GM21576 (cell line): ENCODE results near the gene MUTYH.
A peak's percentile ranks its signal among the peaks of the same experiment; 100 is the strongest.

Experiments
- ATAC-seq: cut with Tn5 transposase; IDR thresholded peaks from one replicate; pipeline ENCODE4 v1.9.1; 2021; ENCODE audit warnings: mild to moderate bottlenecking, moderate library complexity; ENCODE audit not compliant: unreplicated experiment

MUTYH gene

DNA sequence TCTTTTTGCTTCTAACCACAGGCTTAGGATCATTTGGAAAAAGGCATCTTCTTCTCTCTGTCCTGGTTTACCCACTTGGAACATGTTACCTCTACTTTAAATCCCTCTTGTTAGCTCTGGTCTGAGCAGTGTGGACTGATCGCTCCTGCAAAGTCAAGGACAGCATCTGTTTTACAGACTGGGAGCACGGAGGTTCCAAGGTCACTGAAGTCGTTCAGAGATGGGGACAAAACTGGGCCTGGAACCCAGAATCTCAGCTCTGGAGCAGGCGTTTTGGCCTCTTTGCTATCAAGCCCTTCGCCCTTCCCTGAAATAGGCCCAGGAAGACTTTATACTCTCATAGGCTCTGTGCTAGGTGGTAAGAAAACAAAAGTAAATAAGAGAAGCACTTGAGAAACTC, 11.3 kb upstream of the MUTYH start:
- no peak for ATAC-seq

DNA sequence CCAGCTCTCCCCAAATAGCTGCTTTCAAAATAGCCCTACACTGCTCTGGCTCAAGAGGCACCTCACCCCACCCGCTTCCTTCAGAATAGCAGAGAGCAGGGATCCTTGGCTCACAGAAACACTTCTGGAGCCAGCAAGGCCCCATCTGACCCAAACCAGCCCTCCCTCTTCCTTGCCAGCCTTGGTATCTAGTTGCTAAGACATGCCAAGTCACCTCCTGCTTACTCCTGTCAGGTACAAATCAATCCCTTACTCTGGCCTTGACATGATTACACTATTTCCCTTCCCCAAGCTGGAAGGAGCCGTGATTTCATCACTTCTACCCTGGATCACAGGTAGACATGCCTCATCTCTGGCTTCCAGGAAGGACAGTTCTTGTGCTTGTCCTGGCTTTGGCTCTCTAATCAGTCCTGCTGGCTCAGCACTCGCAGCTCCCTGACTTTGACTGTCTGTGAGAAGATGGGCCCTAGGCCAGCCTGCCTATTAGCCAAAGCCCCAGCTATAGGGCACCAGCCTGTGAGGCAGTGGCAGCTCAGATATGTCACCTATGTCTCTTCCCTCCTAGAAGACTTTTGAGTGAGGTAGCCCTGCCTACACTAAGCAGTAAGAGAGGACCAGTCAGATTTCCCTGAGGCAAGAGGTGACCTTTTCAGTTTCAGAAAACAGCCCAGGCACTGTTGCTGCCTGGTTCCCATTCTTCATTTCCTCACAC, 8.9 kb upstream of the MUTYH start:
- no peak for ATAC-seq

DNA sequence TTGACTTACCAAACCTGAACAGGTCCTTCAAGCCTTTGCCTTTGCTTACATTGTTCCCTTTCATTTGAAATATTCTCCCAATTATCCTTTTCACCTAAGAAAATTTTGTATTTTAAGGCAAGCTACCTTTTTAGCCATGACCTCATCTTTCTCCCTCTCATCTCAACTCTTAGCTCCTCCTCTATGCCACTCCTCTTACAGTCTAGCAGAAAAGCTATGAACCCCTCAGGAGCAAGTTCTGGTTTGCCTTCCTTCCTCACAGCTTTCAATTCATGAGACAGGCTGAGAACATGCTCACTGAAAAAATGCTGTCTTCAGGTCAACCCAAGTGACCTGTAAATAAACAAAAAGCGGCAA, 8.3 kb upstream of the MUTYH start:
- ATAC-seq: no peak

DNA sequence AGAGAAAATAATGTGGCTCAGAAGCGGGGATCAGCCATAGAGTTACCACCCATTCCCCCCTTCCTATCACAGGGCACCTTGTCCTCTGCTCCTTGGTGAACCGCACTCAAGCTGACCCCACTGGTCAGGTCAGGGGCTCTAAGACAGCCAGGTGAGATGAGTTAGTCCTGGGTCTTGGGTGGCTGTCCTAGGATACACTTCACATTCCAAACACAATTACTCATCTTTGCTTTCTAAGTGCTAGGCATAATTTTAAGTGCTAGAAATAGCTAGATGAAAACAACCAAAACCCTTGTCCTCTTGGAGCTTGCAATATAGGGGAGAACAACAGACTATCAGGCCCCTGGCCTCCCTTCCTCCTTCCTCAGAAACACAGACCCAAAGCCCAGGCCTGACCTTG, 7.8 kb upstream of the MUTYH start:
- no peak for ATAC-seq

DNA sequence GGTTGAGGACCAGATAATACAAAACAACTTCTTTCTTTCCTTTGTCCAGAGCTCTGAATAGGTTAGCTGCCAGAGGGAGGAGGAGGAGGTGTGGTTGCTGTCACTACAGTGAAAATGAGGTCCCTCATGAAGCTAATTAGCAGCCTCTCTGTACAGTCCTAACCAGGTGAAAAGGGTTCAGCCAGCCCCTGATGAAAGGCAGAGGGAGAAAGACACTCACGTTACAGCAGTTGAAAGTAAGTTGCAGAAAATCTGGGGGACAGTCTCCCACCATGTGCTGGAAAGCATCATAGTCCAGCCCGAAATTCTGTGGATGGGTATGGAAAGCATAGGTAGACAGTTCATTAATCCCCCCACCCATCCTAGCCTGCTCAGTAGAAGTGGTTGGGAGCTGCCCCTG, 6.2 kb upstream of the MUTYH start:
- ATAC-seq: no peak

DNA sequence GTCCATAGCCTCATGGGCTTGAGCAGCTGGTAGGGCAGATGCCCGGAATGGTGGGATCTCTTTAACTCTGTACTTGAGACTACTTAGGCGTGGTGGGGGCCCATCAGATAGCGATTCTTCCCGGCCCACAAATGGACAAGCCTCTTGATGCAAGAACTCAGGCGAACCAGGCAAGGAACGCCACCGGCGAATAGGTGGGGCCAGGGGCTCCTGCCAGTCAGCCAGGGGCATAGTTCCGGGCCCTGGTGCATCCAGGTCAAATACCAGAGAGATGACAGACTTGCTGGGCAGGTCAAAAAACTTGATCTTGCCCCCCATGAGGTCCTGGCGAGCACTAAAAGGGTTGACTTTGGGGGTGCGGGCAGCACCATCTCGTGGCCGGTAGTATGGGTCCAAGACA, 4.8 kb upstream of the MUTYH start:
- no peak for ATAC-seq

DNA sequence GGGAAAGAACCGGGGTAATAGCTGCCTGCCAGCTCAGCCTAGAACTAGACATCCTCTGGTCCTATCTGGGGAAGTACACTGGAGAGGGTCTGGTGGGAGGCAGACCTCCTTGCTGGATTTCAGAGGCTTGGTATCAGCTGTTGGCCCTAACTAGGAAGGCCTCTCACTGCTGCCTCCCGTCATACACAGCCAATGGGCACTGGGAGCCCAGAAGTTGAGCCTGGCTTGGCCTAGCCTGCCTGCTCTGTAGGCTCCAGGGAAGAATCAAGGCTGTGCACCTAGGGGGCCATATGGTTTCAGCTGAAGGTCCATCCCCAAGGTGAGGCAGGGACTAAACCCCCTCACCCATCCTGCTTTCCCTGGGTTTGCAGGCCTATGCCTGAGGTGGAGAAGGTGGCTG, 4.3 kb upstream of the MUTYH start:
- ATAC-seq: no peak

DNA sequence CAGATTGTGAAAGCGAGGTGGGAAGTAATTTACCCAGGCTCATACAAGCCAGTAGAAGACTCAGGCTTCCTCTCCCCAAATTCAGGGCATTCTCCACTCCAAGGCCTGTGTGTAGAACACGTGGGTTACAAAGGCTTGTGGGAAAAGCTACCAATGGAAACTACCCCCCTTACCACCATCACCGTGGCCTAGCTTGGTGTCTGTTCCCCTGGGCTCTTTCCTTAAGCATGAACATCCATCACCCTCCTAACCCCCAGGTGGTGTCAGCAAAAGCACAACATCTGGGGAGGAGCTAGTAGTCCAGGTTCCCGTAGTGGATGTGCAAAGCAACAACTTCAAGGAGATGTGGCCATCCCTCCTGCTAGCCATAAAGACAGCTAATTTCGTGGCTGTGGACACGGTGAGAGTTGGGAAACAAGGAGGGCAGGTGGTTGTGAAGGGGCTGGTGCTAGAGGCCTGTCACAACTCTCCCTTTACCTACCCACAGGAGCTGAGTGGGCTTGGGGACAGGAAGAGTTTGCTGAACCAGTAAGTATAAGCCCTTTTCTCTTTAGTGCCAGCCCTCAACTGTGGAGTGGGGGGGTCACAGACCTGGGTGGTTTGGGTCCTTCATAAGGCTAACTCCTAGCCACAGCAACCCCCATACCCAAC, 701 bp upstream of the MUTYH start:
- ATAC-seq: peak; percentile 3

DNA sequence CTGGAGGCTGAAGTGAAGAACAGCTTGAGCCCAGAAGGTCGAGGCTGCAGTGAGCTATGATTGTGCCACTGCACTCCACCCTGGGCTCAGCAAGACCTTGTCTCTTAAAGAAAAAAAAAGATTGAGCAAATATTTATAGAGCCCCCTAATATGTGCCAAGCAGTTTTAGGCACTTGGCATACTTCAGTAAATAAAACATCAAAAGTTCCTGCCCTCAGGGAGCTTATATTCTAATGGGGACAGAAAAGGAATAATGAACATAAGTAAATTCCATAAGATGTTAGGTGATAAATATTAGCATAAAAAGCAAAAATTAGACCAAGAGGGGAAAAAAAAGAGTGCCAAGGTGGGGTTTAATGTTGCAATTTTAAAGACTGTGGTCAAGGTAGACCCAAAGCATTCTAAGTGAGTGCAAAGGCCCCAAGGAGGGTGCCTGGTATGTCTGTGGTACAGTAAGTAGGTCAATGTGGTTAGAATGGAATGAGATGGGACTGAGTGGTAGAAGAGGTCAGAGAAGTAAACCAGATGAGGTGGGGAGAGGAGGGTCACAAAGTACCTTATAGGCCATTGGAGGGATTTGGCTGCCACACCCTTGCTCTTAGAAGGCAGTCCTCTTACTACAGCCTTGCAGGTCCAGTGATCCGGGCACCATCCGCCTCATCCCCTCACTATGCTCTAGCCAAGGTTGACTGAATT, 2.5 kb downstream of the MUTYH start:
- no peak for ATAC-seq

DNA sequence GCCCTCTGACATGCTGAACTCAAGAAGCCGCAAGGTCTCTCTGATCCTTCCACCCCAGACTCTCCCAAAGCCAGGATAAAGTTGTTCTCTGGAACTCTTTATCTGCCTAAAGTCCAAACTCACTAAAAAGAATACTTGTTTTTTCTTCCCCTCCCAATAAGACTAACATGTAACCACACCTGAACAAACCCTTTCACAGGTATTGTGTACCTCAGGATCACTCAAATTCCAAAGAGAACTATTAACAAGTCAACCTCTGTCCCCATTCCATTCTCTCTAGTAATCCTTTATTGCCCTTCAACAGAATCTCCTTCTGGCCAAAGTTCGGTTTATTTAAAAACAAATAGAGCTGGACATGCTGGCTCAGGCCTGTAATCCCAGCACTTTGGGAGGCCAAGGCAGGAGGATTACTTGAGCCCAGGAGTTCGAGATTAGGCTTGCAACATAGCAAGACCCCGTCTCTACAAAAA, 4.3 kb downstream of the MUTYH start:
- no peak for ATAC-seq

DNA sequence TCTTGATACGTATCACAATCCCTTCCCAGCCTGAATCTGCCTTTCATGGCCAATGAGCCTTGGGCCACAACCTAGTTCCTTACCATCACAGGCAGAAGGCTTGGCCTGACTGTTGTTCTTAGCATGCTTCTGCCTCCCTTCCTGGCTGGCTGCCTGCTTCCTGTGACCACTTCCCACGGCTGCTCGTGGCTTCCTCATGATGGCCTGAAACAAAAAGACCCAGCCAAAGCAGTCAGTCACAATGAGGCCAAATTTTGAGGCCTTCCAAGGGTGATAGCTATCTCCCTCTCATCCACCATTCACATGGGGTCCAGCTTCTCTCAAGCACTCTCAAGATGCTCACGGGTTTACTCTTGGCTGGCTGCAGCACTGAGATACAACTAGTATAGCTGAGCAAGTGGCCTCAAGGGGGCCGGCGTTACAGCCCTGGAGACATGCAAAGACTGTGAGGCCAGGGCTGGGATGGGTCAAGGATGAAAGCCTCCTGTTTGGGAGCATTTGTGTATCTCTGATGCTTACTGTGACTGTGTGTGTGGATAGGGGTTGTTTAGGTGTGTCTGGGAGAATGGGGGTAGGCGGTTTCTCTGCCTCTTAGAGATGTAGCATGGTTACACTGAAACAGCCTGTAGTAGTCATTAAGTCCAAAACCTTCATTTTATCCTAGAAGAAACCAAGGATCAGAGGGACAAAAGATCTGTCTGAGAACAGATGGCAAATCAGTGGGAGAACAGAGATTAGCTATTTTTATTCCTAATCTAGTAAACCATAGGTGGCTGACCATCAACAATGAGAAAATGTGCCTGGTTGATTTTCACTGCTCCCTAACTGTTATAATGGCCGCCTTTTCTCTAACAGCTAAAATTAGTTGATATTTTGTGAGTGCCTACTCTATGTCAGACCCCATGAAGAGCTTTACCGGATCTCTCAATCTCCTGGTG, 5.7 kb downstream of the MUTYH start:
- ATAC-seq: no peak

DNA sequence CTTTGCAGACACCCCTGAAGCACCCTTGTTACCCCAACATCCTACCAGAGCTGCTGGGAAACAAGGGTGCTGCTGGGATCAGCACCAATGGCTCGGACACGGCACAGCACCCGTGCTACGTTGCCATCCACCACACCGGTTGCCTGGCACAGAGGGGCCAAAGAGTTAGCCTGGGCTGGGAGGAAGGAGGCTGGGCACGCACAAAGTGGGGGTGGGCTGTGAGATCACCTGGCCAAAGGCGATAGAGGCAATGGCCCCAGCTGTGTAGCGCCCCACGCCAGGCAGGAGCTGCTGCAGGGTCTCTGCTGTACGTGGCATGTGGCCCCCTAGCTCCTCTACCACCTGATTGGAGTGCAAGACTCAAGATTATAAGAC, 7.9 kb downstream of the MUTYH start:
- ATAC-seq: no peak

DNA sequence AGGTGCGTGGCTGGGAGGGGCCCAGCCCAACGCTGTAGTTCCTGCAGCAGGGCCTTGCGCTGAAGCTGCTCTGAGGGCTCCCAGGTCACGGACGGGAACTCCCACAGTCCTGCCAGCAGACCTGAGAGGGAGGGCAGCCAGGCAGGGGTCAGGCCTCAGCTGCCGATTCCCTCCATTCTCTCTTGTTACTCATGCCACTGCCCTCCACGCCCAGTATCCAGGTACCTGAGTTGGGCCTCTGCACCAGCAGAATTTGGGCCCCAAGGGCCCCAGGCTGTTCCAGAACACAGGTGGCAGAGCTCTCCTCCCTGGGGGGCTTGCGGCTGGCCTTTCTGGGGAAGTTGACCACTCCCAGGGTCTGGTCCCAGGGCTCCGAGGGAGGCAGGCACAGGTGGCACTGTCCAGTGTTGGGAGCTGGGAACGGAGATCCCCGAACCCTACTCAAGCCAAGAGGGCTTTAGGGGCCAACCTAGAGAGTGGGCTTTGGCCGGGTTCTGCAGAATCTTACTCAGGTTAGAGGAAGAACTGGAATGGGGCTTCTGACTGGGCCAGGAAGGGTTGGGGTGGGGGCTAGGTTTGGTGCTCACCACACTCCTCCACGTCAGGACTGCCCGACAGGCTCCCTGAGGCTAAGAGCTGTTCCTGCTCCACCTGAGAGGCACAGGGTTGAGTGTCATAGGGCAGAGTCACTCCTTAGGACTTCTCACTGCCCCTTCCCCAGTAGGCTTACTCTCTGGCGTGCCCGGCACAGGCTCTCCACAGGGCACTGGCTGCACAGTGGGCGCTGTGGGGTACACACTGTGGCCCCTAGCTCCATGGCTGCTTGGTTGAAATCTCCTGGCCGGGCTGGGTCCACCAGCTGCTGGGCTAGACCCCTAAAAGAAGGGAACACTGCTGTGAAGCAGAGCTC, 8.5 kb downstream of the MUTYH start:
- ATAC-seq: no peak

DNA sequence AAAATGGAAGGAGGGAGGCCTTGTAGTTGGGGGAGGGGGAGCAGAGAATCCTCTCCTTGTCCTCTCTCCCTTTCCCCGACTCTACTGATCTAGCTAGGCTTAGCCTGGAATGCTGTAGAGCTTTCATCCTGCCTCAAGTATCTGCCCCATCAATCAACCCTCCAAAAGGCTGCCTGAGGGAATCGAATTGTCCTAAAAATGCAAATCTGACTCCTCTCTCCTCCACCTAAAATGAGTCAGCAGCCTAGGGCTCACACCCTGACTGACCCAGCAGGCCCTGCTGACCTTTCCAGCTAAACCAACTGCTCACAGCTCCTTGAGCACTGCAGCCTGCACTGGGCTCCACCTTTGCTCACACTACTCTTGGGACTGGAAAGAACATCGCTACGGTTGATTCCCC, 10.8 kb downstream of the MUTYH start:
- ATAC-seq: no peak

DNA sequence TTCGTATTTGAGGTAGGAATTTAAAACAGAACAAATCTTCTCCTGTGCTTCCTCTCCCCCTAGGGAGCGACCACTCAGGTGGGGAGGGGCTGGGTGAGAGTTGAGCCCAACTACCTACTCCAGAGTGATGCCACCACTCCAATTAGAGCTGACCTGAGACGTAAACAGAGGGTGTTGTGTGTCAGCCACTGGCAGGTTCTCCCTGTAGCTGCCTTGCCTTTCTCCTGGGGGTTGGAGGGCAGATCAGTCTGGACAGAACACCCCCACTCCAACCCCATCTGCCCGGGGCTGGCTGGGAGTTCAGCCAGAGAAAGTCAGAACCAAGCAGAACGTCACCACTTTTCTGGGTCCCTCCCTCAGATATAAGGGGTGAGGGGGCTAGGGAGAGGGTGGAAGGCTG, 11.6 kb downstream of the MUTYH start:
- ATAC-seq: no peak

DNA sequence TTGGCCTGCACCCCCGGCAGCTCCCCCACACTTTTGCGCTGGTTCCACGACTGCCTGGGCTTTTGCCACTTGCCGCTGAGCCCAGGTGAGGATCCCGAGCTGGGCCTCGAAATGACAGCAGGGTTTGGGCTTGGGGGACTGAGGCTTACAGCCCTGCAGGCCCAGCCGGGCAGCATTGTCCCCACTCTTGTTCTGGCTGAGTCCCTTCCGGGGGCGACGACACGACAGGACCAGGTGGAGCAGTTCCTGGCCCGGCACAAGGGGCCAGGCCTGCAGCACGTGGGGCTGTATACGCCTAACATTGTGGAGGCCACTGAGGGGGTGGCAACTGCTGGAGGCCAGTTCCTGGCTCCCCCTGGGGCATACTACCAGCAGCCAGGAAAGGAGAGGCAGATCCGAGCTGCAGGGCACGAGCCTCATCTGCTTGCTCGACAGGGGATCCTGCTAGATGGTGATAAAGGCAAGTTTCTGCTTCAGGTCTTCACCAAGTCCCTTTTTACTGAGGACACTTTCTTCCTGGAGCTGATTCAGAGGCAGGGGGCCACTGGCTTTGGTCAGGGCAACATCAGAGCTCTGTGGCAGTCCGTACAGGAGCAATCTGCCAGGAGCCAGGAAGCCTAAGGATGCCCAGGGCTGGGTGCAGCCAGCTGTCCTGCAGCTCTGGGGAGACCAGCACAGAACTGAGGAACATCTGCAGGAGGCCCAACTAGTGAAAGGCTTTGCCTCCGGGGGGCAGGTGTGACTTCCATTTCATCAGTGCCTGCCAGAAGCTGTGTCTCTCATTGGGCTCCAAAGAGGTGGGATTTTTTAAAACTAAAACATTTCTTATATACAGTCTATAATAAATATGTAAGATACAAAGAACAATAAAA, 12.4 kb downstream of the MUTYH start:
- no peak for ATAC-seq

DNA sequence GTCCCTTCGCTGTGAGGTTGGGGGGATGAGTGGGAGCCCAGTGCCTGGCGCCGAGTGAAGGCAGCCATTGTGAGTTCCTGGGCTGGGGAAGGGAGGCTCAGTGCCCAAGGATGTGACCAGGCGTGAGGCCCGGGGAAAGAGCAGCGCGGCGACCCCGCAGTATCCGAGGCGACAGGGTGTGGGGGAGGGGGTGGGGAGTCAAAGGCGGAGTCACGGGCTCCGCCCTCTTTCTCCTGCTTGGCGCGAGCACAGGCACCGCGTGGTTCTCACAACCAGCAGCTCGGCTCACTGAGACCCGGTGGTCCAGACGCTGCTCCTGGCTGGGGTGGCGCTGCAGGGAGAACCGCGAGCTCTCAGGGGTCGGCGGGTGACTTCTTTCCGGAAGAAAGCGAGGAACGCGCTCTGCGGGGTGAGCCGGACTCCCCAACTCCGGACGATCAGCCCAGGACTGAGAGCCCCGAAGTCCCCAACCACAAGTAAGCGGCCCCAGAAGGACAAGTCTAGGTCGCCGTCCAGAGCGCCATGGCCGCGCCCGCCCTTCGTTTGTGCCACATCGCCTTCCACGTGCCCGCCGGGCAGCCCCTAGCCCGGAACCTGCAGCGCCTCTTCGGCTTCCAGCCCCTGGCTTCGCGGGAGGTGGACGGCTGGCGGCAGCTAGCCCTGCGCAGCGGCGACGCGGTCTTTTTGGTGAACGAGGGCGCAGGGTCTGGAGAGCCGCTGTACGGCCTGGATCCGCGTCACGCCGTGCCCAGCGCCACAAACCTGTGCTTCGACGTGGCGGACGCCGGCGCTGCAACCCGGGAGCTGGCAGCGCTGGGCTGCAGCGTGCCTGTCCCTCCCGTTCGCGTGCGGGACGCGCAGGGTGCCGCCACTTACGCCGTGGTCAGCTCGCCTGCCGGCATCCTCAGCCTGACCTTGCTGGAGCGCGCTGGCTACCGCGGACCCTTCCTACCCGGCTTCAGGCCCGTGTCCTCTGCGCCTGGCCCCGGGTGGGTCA, 13.3 kb downstream of the MUTYH start, which contains the start of gene HPDL:
HPDL (plus strand) TSS at position 269 of the 997 bp plus-strand sequence; CDS start at position 523, 254 bp downstream.
- ATAC-seq: no peak
